GM18867 (cell line): ENCODE measurements around the gene OR11A1.
"Not testable (repeated sequence)": the region's sequence is repeated elsewhere in the genome, so short reads cannot be mapped to it uniquely, and the experiment has no call there.

ENCODE experiments used
- ATAC-seq: cut with Tn5 transposase; IDR thresholded peaks from one replicate; pipeline ENCODE4 v1.9.1; 2021; ENCODE audit warnings: mild to moderate bottlenecking, moderate library complexity; ENCODE audit not compliant: unreplicated experiment

OR11A1 gene

DNA sequence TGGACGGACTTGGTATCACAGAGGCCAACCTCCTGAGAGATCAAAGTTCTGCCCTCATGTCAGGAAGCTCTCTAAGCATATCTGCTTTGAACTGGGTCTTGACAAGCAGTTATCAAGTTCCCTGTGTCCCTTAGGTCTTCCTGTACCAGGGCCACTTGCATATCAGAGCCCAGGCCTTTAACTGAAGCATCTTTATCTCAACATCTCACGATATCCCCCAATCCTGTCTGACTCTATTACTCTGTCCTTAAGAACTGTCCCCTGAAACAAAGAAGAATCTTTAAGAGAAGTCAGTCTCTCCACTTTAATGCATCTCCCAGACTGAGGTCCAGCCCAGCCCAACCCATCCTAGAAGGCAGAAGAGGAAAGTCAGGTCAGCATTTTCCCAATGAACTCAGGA is 22.7 kb upstream of the OR11A1 start:
- ATAC-seq, result no peak

DNA sequence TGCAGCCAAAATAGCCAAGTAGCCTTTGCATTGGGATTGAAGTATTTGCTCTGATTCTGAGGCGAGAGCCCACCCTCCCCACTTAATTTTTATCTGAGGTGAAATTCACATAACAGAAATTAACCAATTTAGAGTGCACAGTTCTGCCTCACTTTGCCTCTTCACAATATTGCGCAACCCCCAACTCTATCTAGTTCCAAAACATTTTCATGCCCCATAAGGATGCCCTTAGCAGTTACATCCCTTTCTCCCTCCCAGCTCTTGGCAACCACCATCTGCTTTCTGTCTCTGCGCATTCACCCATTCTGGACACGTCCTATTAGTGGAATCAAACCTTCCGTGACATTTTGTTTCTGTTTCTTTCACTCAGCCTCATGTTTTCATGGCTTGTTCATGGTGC is 21.9 kb upstream of the OR11A1 start:
- no peak for ATAC-seq

DNA sequence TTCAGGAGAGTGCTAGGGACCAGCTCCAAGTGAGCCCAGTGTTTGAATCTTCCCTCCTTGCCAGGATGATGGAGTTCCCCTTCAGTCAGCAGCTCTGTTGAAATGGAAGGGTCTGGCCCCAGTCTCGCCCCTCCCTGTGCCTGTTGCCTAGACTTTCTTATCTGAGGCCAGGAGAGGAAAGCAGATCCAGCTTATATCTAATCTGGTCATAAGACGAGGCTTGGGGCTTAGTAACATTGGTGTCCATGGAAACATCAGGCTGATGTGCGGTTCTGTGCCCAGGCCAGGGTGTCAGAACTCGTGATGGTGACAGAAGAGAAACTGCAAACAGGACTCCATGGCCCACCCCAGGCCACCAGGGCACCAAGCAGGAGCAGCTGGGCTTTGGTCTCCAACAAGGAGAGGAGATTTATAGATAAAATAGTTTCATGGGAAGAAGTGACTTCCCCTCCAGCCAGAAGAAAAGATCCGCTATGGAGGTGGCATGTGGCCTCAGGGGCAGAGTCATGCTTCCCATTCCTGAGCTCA is 21.1 kb upstream of the OR11A1 start:
- ATAC-seq, result no peak

DNA sequence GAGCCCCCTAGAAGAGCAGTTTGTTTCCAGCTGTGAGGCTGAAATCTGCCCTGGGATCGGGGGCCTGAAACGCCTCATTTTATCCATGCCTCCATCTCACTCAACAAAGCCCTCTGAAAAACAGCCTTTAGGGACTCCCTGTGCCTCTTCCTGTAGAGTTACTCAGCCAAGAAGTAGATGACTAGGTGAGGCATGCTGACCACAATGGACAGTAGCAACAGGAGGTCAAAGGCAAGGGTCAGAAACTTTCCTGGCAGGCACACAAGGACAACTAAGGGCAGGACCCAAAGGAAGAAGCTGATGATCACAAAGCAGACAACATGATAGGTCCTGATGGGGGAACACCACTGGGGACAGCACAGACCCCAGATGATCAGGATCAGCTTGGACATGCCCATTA is 18.1 kb upstream of the OR11A1 start:
- no peak for ATAC-seq

DNA sequence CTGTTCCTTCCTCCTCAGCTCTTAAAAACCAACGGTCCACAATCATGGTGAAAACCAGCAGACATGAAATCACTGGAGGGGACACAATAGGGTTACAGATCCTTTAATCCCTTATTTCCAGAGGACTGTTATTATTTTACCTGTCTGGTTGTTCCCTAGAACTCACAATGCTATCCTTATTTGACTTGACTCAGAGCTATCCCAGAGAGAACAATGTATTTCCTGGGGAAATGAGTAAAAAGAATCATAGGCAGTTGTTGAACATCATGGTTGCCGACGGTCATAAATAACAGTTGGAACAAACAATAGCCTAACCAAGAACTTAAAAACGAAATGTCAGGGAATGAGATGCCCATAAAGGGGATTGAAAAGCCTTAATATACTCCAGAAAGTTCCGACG is 9.4 kb upstream of the OR11A1 start:
- ATAC-seq, result no peak

DNA sequence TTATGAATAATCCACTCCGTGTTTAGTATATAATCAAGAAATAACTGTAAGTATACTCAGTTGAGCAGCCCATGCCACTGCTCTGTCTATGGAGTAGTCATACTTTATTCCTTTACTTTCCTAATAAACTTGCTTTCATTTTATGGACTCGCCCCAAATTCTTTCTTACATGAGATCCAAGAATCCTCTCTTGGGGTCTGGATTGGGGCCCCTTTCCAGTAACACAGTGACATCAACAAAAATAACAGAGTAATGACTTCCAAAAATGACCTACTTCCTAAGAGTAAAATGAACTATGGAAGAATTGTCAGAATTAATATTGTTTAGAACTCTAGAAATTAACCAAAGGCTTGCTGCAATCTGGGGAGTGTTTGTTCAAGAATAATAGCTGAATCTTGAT is 8.9 kb upstream of the OR11A1 start:
- no peak for ATAC-seq

DNA sequence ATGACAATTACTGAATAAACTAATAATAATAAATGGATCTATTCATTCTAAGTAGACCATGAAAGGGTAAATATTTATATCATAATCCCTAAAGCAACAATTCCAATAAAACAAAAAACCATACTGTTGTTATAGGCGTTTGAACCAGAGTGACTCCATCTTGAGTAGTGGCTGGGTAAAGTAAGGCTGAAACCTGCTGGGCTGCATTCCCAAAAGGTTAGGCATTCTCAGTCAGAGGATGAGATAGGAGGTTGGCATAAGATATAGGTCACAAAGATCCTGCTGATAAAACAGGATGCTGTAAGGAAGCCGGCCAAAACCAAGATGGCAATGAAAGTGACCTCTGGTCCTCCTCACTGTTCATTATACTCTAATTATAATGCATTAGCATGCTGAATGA is 8.4 kb upstream of the OR11A1 start:
- ATAC-seq, result no peak

DNA sequence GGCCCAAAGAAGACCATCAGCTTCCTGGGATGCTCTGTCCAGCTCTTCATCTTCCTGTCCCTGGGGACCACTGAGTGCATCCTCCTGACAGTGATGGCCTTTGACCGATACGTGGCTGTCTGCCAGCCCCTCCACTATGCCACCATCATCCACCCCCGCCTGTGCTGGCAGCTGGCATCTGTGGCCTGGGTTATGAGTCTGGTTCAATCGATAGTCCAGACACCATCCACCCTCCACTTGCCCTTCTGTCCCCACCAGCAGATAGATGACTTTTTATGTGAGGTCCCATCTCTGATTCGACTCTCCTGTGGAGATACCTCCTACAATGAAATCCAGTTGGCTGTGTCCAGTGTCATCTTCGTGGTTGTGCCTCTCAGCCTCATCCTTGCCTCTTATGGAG is 5.2 kb upstream of the OR11A1 start:
- no peak for ATAC-seq

DNA sequence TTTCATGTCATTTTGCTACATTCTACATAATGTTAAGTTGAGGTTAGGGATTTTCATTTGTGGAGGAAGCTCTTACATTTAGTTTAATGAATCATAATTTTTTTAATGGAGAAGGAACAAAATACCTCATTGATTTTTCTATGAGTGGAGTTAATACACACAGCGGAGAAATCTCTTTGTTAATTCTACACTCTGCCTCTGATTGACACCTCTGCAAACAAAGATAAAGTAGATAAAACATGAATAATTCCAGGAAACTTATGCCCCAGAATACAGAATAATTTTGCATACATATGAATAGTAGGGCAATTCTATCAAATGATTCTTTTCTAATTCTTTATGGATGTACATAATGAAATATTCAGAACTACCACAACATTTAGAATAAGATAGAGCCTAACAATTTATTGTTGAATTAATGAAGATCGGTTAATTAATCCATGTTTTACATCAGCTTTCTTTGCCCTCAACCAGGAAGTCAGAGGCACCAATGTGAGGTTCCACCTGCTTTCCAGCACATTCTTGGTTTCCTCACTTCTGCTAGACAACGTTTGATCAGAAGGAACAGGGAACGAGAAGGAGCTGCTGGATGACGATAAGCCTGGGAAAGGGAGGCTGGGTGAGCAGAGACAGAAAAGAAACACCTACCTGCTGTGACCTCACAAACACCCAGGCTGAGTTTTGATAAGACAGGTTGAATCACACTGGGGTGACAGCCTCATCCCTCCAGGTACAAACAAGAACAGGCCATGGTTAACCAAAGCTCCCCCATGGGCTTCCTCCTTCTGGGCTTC is 4.3 kb upstream of the OR11A1 start:
- ATAC-seq, result no peak

DNA sequence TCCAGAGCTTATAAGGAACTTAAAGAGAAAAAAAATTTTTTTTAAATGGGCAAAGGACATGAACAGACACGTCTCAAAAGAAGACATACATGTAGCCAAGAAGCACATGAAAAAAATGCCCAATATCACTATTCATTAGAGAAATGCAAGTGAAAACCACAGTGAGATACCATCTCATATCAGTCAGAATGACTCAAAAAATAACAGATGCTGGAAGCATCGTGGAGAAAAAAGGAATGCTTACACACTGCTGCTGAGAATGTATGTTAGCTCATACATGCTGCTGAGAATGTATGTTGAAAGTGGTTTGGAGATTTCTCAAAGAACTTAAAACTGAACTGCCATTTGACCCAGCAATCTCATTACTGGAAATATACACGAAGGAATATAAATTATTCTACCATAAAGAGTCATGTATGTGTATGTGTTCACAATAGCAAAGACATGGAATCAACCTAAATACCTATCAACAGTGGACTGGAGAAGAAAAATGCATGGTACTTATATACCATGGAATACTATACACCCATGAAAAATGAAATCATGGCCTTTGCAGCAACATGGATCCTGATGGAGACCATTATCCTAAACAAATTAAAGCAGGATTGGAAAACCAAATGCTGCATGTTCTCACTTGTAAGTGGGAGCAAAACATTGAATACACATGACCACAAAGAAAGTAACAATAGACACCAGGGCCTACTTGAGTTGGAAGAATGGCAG is 5.2 kb downstream of the OR11A1 start:
- no peak for ATAC-seq

DNA sequence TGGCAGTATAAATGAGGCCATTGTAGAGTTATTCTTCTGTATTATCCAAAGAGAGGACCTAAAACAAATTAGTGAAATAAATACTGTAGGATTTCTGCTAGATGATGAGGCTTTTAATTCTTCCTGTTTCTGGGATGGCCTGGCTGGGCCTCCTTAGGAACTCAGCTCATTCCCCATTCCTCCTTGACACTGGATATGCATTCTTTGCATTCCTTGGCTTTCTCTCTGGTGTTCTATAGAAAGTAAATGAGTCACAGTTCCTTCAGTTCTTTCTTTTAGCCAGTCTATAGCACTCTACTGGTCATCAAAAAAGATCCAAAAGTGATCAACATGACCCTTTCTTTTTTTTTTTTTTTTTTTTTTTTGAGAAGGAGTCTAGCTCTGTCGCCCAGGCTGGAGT is 9.2 kb downstream of the OR11A1 start:
- ATAC-seq, result no peak

DNA sequence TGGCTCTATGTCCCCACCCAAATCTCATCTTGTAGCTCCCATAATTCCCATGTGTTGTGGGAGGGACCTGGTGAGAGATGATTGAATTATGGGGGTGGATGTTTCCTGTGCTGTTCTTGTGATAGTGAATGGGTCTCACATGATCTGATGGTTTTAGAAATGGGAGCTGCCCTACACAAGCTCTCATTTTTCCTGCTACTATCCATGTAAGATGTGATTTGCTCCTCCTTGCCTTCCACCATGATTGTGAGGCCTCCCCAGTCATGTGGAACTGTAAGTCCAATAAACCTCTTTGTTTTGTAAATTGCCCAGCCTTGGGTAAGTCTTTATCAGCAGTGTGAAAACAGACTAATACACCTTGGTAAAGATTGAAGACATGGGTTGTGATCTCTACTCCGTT is 12.8 kb downstream of the OR11A1 start:
- ATAC-seq, result not testable (repeated sequence)

DNA sequence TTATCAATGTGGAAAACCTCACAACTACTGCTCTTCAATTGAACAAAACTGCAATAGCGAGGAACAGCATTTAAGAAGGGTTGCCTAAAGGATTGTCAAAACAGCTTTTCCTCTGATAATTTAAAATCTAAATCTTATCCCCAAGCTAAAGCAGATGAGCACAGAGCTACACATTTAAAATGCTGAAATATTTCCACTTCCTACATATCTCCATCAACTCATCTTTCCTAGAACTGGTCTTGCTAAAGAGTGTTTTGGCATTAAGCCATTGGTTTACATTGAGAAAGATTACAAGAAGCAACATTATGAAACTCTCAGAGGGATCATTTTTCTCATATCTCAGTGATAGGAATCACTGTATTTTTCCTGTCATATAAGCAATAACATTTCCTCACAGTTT is 14.2 kb downstream of the OR11A1 start:
- no peak for ATAC-seq

DNA sequence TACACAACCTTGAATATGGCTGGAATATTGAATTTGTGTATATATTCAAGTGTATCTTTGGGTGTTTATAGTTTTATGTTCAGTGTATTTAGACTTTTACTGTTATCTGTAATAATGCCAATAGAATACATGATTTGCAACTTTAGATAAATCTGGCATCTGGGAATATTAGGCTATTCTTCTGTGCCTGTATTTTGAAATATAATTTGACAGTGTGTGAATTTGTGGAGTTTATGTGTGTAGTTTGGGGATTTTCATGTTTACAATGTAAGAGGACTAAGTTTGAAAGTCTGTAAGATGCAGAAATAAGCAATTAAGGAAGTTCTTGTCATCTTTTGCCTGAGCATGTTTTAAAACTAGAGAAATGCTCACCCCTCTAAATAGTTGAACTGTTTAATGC is 17.9 kb downstream of the OR11A1 start, which contains the start of gene OR10C1:
TSS of gene OR10C1 (plus strand) at position 301 of the 400 bp plus-strand sequence. CDS start 710 bp downstream, outside the sequence.
- ATAC-seq, result no peak

DNA sequence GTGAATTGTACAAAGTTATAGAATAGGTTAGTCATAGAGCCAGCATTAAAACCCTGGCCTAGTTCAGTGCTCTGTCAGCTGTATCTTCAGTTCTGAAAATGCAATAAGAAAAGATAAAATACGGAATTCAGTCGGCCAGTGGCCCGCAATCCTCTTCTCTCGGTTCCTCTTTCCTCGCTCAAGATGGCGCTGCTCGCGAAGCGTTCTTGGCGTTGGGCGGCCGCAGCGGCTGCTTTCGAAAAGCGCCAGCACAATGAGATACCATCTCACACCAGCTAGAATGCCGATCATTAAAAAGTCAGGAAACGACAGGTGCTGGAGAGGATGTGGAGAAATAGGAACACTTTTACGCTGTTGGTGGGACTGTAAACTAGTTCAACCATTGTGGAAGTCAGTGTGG is 20.1 kb downstream of the OR11A1 start:
- not testable (repeated sequence) for ATAC-seq

DNA sequence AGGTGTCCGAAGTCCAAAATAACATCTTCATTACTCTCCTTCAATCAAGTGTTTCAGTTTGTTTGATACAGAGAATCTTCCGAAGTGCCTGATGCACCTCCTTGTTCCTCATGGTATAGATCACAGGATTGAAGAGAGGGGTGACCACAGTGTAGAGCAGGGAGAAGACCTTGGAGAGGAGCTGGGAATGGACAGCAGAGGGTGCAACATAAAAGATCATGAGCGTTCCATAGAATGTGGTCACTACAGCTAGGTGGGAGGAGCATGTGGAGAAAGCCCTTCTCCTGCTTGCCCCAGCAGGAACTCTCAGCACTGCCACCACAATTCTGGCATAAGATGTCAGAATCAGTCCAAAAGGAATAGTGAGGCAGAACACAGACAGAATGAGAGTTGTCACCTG is 30.2 kb downstream of the OR11A1 start:
- ATAC-seq, result no peak

DNA sequence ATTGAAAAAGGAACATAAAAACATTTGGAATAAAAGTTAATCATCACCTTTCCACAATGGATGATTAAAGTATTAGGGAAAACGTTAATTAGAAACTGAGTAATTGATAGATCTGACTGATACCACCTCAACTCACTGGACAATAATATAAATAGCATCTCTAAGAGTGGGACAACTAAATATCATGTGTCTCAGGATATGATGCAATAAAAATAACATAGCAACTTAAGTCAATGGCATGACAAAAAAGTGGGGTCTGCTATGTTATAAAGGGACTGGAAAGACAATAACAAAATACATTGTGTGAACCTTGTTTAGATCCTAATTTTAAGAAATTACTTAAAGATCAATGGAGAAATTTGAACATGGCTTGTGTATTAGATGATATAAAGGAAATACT is 31.8 kb downstream of the OR11A1 start:
- no peak for ATAC-seq

DNA sequence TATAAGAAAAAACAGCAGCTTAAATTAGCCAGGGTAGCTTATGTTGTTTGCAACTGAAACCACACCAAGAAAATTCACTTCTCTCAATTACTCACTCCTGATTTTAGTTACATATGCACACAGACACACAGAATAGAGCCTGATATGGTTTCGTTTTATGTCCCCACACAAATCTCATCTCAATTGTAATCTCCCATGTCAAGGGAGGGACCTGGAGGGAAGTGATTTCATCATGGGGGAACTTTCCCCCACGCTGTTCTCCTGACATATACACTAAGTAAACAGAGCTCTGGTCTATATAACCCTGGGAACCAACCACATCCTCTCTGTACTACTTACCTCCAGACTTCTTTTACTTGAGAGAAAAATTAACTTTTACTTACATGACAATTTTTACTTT is 32.3 kb downstream of the OR11A1 start:
- ATAC-seq, result no peak

DNA sequence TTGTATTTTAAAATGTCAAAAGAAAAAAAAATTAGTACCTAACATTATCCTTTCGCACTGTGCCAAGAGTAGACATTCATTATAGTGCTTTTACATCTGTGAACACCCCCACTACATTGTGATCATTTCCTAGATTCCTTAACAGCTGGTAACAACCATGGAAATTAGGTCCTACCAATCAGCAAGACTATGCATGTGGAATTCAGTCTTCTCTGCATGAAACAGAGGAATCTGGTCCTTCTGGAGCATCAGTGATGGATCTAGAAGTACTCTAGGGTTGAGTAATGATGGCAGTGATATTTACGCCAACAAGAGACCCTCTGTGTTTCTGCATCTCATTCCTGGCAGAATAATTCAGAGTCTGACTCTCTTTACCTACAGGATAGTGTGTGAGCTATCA is 32.7 kb downstream of the OR11A1 start:
- ATAC-seq, result no peak

DNA sequence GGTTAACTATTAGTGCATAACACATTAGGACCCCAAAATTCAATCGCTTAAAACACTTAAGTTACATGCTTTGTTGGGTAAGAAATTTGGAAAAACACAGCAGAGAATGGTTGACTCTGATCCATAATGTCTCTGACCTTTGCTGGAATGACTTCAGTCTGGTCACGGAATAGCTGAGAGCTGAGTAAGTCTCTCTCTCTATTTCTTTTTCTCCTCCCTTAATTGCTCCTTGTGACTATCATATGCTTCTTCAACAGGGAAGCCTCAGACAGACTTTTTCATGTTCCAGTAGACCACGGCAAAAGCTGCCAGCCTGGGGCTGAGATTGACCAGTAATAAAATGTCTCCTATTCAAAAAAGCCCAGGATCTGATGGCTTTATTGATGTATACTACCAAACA is 37.4 kb downstream of the OR11A1 start:
- no peak for ATAC-seq

DNA sequence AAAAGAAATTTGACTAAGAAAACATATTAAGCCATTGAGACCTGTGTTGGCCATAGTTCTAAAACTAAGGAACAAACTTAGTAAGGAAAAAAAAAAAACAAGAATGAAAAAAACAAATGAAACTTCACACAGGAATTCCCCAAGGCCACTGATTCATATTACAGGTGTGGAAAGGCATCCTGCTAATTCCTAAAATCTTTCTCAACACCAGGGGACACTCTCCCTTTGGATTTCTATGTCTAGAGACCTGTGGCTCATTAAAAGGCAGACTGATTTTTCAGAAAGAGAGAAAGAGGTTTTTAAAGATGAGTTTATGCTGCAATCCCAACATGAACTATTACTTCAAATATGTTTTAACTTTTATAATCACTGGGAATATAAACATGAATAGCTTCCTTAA is 42.3 kb downstream of the OR11A1 start, which contains the start of gene OR12D1:
TSS of gene OR12D1 (plus strand) at position 341 of the 400 bp plus-strand sequence.
- no peak for ATAC-seq

DNA sequence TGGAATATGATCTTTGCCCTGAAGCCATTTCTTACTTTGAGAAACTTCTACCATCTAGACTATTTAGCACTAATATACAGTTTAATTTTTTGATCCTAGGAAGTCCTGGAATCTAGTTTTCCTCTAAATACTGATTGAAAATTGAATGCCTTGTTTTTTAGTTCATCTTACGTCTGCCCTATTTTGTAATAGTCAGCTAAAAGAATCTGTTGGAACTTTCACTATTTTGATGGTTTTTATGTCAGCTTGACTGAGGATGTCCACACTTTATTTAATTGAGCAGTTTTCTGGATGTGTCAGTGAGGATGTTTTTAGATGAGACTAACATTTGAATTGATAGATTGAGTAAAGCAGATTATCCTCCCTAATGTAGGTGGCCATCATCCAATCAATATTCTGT is 53.1 kb downstream of the OR11A1 start:
- no peak for ATAC-seq
